CD4-positive, alpha-beta T cell treated with Interferon gamma for 1 hour (primary cell): Measurements from ENCODE around the gene FOXI3.

ENCODE experiments used
- DNase-seq: peaks from one replicate; pipeline ENCODE4 v3.0.0-alpha.2; 2020

Gene FOXI3

DNA sequence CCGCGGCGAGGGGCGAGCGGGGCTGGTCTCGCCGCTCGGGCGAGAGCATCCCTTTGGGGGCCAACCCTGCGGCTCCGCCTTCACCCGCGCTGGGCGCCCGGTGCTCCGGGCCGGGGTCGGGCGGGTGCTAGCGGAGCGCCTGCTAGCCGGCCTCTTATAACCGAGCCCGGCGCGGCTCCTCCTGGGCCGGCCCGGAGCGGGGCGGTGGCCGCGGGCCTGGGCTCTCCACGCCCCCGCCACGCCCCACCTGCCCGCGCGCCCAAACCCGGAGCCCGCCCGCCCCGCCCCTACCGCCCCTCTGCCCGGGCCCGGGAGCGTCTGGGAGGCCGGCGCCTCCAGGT is at the start of gene FOXI3:
FOXI3 (minus strand) TSS at position 129 of the 341 bp plus-strand sequence. CDS start 158 bp downstream, outside the sequence.
- DNase-seq: no peak

DNA sequence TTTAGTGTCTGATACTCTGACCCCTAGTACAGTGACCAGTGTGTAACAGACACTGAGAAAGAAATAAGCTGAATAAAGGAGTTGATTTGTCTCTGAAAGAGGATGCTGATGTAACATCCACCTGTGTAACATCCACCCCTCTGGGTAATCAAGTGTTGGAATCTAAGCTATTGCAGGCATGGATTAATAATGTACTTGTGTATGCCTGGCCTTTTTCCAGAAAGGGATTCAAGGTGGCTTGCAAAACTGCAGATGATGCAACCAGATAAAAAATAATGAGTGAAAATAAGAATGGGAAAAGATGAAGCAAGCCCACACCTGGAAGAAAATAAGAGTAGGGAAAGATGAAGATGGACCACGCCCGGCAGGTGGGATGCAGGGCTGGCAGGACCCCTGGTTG is 48.2 kb upstream of the FOXI3 start:
- DNase-seq: no peak

DNA sequence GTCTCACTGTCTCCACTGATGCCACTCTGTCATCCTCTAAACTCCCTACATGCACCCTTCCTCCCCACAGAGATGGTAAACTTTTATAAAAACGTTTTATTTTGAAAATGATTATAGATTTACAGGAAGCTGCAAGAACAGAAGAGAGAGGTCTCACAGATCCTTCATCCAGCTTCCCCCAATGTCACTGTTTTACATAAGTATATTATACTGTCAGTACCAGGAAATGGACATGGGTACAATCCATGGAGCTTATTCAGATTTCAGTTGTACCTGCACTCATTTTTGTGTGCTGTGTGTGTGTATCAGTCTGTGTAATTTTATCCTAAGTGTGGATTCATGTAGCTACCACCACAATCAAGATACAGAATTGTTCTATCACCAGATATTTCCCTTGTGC is 46.7 kb upstream of the FOXI3 start:
- no peak for DNase-seq

DNA sequence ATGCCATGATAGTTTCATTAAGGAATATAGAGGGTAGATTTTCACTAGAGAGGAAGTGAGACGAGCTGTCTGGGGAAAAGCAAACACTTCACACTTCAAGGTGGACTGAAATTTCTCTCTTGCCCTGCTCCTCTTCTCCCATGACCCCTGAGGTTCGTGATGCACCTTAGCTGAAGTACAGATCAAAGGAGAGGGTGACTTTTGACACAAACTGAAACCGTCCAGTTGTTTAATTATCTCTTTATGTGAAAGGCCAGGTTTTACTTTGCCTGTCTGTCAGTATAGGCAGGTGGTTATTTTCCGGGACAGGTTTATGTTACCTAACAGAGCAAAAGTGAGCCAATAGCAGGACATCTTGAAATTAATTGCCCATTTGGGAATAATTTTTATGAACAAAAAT is 41.0 kb upstream of the FOXI3 start:
- no peak for DNase-seq

DNA sequence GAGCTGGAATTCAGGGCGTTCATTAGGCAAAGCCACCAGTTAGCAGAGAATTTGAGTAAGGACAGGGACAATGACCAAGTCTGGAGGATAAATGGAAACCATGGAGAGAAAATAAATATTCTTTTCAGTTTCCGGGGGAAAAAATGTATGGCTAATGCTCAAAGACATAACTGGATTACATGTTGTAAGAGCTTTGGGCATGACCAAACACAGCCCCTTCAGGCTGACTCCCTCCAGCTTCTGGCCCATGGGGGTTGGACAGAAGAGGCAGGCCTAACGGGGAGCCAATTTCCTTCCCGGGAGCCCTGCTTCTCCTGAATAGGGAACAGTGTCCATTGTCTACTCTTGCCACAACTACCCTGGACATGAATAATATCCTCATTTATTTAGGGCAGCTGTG is 39.5 kb upstream of the FOXI3 start:
- DNase-seq: no peak

DNA sequence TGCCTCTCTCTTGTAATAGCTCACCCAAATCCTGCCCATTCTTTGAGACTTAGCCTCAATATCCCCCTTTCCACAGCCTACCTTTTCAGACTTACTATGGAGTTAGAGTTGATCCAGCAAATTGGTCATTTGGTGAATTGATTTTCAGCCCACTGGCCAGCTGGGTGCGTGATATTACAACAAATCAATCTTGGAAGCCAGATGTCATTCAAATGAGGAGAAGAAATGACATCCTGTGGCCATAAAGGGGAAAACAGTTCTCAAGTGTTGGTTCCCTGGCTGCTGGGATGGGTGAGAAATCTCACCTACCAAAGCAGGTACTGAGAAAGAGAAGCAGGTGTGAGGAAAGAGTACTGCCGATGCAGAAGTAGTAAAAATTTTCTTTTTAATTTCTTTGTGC is 36.7 kb upstream of the FOXI3 start:
- no peak for DNase-seq

DNA sequence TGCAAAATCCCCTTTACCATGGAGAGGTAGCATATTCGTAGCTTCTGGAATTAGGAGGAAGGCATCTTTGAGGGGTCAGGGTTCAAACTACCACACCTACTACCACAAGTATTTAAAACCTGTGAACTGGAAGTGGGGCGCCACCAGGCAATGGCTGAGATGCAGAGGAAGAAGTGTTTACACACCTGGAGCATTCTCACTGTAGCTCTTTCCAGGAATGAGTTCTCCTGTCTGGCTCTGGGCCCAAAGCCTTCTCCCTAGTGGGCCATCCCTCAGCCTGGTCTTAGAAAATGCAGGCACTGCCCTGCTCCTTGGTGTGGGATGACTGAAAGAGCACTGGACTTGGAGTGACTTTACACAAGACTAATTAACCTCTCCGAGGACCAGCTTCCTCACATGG is 30.7 kb upstream of the FOXI3 start:
- DNase-seq: no peak

DNA sequence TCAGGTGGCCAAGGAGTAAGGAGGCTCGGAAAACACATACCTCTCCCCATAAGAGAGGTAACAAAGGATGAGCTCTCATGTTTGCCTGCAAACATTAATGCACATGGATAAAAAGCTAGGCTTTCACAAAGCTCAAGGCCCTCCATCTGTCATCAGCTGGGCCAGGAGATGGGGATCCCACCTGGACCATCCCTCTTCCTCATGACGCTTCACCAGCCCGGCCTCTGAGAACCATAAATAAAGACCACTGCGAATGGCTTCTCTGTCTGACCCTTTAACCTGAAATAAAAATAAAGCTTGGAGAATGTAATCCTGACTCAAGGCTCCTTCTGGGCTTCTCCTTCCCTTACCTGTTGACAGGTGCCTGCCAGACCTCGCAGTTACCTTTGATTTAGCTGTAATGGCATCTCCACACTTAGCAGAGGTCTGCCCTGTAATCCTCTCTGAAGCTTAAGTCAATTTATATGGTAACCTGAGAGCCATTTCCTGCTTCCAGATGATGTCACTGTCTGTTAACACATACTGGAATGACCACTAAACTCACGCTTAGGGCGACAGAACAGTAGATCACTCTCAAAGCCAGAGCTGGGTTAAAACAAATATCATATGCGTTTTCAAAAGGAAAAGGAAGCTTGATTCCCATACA is 29.3 kb upstream of the FOXI3 start:
- no peak for DNase-seq

DNA sequence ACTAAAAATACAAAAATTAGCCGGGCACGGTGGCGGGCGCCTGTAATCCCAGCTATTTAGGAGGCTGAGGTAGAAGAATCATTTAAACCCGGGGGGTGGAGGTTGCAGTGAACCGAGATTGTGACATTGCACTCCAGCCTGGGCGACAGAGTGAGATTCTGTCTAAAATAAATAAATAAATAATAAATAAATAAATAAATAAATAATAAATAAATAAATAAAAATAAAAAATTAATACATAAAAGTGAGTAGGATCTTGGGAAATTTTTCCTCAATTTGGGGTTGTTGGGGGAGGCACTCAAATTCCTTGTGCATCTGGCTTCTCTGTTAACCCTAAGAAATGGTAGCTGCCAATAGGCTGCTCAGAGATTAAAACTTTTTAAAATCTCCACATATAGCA is 20.3 kb upstream of the FOXI3 start:
- DNase-seq: no peak

DNA sequence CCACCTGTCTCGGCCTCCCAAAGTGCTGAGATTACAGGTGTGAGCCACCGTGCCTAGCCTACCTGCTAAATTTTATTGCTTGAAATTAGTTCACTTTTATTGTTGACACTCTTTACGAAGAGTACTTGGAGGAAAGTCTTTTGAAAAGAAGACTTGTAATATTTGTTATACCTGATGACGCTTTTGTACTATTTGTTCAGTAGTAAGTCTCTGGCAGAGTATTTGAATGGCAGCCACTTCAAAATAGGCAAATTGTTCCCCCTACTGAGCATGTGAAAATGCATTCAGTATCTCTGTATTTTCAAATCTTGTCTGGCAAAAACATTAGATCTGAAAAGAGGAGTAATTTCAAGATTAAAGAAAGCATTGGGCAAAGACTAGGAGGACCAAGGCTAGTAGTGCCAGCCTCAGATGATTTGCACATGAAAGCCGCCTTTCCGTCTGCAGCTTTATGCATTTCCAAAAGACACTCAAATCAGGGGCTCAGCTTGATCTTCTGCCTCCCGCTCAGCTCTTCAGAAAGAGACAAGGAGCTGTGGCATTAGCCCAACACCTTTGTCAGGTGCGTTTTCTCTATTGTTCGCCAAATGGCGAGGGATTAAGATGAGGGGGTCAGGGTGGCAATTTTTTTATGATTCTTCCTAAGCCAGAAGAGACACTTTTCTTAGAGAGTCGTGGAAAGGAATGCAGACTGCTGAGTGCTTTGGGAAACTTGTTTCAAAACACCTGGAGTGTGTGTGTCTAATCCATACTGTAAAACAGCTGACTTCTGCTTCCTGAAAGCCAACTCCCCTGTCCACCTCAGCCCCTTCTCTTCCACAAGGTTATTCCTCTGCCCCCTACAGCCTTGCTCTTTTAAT is 18.8 kb upstream of the FOXI3 start:
- no peak for DNase-seq

DNA sequence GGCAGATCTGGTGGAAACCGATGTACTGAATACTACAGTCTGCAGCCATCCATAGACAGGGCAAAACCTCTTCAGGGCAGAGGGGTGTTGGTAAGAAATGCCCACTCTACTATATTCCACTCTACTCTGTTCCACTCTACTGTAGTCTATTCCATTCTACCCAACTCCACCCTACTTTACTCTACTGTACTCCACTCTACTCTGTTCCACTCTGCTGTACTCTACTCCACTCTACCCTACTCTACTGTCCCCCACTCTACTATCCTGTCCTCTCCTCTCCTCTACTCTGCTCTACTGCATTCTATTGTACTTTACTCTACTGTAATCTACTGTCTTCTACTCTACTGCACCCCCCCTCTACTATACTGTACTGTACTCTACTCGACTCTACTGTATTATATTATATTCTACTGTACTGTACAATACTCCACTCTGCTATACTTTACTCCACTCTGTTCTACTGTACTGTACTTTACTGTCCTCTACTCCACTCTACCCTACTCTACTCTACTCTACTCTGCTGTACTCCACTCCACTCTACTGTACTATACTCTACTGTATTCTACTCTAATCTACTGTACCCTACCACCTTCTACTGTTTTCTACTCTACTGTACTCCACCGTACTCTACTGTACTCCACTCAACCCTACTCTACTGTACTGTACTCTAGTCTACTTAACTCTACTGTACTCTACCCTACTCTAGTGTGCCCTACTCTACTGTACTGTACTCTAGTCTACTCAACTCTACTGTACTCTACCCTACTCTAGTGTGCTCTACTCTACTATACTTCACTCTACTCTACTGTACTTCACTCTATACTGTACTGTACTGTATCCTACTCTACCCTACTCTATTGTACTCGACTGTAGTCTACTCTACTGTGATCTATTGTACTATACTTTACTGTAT is 17.0 kb upstream of the FOXI3 start:
- DNase-seq: no peak

DNA sequence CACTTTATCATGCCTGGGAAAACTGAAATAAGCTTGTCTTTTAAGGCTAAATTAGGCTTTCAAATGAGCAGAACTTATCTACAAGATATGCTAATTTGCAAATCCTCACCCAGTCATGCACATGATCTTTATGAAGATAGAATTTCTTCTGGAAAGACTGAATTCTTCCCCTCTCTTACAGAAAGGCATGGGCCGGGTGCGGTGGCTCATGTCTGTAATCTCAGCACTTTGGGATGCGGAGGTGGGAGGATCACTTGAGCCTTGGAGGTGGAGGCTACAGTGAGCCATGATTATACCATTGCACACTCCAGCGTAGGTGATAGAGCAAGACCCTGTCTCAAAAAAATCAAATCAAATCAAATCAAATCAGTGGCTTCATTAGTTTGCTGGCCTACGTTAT is 11.7 kb upstream of the FOXI3 start:
- DNase-seq: no peak

DNA sequence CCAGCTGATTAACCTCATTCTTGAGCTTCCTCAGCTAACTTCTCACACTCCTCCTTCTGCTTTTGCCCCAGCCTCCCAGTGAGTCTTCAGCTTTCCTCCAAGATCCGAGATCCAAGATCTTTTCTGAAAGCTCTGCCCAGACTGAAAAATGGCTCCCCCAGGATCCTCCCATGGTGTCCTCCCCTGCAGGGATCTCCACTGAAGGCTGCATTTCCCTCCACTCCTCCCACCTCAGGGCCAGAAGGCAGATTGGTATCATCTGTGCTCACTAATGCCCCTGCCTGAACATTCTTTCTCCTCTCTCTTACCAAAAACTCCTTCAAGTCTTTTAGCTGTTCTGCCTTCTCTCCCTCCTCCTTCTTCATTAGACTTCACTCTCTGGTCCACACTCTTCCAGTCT is 6.1 kb upstream of the FOXI3 start:
- DNase-seq: no peak

DNA sequence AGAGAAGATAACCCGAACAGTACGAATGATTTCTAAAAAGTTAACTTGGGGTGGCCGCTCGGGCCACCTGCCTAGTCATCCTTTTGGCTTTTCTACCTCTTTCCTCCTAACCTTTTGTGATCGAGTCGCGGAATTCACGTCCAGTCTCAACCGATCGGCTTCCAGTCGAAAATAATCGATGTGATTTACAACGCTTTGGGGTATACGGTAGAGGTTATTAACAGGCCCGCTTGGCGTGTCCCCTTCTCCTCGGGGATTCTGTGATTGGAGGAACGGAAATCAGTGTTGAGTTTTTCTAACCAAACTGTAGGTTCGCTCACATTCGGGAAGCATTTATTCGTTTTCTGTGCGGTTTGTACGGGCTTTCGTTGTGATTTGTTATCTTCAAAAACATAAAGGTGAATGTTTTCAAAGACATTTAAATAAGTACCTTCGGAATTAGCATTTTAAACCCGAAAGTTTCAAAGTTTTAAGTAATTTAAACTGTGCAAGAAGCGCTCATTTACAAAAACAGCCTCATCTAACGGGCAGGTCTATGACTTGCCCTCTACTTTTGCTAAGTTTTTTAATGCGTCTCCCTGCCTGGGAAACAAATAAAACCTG is 588 bp upstream of the FOXI3 start:
- no peak for DNase-seq

DNA sequence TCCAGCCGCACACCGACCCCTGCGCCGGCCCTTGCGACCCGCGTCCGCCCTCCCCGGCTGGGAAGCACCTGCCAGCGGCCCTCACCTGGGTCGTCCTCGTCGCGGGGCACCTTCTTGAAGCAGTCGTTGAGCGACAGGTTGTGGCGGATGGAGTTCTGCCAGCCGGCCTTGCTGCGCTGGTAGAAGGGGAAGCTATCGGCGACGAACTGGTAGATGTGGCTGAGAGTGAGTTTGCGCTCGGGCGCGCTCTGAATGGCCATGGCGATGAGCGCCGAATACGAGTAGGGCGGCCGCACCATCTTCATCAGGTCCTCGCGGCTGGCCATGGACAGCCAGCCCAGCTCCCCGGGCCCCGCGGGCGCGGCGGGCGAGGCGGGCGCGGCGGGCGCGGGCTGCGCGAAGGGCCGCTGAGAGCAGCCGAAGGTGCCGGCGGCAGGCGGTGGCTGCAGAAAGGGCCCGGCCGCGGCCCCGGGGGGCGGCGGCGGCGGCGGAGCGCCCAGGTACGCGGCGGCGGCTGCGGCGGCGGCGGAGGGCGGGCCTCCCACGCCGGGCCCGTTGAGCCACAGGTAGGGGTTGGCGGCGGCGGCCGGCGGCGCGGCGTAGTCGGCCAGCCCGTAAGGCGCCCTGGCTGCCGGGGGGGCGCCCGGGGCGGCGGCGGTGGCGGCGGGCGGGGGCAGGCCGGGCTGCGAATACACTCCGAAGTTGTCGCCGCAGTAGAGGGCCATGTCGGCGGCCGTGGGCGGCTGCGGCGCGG is 505 bp downstream of the FOXI3 start:
- DNase-seq: no peak

DNA sequence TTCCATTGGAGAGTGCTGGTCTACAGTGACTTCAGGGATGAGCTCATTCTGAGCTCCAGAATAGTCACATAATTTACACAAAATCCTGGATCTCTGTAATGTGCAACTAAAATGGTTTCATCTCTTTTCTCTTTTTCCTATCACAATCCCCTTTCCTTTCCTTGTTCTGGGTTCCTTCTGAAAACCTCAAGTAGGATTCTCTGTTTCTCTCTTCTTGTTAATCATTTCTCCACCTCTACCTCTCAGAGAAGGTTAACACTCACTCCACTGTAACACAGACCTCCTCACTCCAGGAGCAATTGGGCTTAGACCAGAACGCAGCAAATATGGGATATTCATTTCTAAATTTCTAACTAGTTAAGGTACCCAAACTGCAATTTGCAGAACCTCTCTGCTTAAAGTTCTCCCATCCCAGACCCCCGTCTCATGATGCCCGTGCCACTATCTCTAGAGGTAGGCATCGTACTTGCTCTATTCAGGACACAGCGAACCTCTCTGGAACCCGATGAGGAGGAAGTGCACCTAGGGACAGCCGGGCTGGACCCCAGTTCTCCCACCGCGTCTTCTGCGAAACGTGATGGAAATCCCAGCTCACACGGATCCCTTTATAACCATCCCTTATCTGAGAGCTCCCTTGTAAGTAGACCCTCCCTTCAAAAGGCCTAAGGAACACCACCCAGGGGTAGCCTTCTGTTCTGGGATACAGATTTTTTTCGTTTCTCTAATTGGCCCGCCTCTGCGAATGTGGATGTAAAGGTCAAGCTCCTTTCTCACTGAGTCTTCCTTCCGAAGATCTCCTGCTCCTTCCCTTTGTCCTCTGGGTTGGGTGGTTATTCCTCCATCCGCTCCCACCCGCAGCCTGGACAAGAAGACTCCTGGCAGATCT is 1.3 kb downstream of the FOXI3 start:
- DNase-seq: no peak

DNA sequence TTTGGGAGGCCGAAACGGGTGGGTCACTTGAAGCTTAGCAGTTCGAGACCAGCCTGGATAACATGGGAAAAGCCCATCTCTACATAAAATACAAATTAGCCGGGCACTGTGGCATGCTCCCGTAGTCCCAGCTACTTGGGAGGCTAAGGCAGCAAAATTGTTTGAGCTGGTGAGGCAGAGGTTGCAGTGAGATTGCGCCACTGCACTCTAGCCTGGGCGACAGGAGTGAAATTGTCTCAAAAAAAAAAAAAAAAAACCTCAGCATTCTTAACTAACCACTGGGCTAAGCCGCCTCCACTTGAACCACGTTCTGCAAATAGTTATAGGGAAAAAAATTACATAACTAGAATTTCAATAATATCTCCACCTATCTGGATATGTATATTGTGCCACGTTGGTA is 2.3 kb downstream of the FOXI3 start:
- DNase-seq: no peak

DNA sequence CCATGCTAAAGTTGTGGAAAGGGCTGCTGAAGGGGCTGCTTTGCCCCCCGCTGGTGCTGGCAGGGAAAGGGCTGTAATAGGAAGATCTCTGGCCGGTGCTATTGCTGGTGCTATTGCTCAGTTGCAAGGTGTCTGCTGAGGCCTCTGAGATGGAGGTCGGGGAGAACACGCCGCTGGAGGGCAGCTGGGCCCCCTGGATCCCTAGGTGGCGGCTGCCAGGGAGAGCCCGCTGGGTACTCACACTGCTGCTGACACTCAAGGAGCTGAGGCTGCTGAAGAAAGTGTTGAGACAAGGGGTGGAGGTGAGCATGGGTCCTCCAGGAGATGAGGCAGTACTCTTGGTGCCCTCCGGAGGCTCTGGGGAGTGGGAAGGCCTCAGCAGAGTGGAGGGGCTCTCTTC is 4.2 kb downstream of the FOXI3 start:
- no peak for DNase-seq

DNA sequence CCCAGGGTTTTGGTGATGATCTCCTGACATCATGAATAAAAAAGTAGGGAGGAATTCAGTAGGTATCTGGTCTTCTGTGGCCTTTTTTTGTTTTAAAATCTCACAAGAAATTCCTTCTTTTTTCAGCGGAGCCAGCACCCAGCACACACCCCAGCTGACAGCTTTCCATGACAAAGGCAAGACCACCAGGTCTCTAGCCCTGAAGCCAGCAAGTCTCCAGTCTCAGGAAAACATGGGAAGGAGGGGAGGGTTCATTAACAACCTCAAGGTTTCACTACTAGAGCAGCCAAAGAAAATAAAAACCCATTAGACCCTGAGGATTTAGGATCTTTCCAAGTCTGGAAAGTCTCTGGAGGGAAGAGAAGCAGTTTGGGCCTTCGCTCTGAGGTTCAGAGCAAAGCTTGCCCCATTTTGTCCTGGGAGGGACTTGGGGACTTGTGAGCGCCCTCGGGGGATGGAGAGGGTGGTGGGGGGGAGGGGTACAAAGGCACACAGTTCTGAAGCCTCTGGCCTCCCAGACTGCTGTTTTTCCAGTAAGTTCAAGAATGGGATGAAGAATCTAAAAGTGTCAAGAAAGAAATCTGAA is 9.0 kb downstream of the FOXI3 start:
- DNase-seq: no peak

DNA sequence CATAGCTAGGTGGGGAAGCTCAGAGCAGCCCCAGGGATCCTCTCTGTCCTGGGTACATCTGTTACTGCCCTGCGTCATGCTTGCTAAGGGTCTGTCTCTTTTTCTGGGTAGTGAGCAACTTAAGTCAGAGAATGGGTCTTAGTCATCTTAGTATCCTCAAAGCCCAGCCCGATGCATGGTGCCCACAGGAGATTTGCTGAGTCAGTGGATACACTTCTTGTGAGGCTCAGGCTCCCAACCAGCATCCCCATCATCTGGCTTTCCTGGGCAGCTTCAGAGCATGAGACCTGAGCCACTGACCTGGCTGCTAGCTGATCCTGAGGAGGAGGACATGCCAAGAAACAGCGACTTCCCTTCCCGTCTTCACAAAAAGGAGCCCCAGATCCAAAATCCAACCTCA is 10.0 kb downstream of the FOXI3 start:
- no peak for DNase-seq

DNA sequence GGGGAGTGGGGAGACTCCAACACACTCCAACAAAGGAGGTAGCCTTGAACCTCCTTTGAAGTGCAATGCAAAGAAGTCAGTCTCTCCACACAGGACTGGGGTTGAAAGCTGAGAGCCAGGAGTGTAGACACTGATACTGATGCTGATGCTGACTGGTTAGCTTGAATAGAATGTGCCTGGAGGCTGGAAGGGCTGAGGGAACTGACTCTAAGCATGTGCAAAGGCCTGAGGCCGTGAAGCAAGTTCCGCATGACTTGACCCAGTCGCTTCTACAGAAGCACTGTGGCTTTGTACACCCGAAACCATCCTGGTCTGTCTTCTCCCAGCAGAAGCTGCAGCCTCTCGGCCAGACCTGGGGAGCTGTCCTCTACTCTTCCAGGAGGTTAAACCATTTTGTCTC is 10.4 kb downstream of the FOXI3 start:
- DNase-seq: no peak
